ENCODE measurements around the gene AXL.

DNA sequence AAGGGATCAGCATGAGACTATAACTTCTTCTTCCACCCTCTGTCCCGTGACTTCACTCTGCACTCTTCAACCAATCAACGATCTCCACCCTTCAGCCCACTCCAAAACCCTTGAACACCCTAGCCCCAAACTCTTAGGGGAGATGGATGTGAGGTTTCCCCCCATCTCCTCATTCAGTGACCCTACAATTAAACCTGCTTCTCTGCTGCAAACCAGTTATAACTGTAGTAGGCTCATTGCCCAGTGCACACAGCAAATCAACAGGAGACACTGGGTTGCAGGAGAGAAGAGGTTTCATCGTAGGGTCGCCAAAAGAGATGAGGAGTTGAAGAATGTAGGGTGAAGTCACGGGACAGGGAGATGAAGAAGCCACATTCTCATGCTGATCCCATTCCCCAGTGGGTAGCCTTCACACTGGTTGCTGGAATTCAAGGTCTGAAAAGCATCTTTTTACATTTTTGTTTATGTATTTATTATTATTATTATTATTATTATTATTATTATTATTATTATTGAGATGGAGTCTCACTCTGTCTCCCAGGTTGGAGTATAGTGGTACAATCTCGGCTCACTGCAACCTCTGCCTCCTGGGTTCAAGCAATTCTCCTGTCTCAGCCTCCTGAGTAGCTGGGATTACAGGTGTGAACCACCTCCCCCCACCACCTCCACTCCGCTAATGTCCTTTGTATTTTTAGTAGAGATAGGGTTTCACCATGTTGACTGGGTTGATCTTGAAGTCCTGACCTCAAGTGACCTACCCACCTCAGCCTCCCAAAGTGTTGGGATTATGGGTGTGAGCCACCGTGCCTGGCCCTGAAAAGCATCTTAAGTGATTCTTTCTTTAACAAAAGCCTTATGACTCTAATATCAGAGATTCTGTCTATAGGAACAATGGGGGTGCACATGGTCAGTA lies 31.8 kb upstream of the AXL start:
- TF ChIP-seq, protein P1, sequence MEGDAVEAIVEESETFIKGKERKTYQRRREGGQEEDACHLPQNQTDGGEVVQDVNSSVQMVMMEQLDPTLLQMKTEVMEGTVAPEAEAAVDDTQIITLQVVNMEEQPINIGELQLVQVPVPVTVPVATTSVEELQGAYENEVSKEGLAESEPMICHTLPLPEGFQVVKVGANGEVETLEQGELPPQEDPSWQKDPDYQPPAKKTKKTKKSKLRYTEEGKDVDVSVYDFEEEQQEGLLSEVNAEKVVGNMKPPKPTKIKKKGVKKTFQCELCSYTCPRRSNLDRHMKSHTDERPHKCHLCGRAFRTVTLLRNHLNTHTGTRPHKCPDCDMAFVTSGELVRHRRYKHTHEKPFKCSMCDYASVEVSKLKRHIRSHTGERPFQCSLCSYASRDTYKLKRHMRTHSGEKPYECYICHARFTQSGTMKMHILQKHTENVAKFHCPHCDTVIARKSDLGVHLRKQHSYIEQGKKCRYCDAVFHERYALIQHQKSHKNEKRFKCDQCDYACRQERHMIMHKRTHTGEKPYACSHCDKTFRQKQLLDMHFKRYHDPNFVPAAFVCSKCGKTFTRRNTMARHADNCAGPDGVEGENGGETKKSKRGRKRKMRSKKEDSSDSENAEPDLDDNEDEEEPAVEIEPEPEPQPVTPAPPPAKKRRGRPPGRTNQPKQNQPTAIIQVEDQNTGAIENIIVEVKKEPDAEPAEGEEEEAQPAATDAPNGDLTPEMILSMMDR (IDR thresholded peaks at IDR 0.05) = no peak
- no peak for TF ChIP-seq POLR2A (IDR thresholded peaks at IDR 0.05)

Data from right lobe of liver (tissue), 4 donors.